Activated CD4-positive, alpha-beta T cell treated with anti-CD3 and anti-CD28 coated beads, Interleukin-2, amount 50 U/mL, for 48 hours (primary cell): ENCODE measurements around the gene EDEM3.

Source experiments
- DNase-seq, 2 experiments: peaks; one replicate each; pipeline ENCODE4 v3.0.0-alpha.2; 2020

The EDEM3 gene

DNA sequence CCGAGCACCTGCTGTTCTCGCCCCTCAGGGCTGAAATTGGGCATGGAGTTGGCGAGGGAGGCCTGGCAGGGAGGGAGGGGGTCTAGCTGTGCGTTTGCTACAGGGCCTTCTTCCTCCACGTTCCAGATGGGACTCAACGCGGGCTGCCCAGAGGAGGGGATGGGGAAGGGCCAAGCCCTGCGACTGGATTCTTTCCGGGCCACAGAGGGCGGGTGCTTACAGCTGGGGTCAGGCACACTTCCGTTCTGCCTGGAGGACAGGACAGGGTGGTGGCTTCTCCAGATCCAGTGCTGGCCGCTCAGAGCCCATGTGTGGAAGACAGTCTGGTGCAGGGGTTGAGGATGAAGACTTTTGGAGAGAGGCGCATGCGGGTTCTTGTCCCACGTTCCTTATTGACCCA lies 90.0 kb downstream of the EDEM3 start:
- DNase-seq: no peak

DNA sequence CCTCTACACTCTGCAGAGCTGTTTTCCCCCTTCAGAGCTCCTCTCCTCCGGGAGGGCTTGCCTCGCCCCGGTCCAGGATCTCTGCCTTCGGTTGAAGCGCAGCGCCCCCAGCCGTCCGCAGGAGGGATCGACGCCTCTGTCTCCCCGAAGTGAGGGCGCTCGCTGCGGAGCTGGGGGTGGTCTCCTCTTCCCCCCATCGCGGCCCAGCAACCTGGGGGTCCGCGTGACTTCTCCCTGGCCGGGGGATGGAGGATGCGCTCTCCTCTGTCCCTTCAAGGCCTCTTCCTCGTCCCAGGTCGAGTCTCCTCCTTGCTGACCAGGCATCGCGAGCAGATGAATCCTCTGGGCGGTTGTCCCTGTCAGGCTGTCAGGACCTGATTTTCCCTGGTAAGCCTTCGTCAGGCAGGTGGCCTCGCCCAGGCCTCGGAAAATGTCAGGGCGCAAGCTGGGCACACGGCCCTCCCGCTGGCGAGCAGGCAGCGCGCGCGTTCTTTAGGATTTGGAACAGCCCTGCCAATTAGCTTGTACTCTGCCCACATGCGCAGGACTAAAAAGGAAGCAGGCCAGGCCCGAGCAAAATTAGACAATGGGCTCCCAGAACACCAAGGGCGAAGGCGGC lies 90.5 kb downstream of the EDEM3 start:
- peak; percentile 44 to 62 for DNase-seq

DNA sequence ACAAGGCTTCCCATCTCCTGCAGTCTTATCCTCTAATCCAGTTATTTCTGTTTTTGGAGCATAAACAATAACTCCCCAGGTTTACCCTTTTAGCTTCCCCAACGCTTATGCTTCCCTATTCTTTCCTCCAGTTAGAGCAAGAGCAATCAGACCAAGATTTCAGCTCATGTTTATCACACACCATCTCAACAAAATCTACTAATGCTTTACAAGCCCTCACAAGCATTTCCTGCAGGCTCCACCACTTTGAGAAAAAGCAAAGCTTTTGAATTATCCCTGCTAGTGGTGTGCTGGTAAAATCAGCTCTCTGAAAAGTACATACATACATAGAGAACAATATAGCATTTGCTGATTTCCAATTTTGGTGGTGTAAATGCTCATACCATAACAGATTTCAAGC lies 92.9 kb downstream of the EDEM3 start:
- no peak for DNase-seq

DNA sequence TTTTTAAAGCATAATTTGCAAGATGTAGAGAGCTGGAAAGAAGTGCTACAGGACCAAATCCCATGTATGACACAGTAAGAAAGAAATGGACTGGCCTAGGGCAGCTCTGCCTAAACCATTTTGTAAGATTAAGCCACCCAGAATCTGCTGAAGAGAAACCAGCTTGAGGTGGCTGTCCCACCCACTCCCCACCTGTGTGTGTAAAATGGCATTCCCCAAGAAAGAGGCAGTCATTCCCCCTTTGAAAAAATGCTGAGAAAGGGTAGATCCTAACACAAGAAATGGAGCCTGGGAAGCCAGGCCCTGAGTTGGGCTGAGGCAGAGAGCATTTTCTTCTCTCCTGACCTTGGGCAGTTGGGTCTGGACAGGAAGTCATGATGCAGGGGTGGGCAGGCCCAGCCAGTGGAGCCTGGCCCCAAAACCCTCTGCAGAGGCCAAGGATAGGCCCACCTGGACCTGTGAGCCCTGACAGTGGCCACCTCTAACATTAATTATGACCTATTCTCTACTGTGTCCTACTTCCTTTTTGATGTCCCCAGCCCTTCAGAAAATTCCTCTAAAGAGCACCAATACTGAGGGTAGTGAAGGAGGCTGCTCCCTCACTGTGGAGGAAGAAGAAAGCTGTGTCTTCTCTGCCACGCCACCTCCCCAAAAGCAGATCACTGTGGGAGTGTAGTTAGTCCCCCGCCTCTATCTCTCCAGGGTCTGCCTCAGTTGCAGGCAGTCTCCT lies 94.0 kb downstream of the EDEM3 start:
- no peak for DNase-seq

DNA sequence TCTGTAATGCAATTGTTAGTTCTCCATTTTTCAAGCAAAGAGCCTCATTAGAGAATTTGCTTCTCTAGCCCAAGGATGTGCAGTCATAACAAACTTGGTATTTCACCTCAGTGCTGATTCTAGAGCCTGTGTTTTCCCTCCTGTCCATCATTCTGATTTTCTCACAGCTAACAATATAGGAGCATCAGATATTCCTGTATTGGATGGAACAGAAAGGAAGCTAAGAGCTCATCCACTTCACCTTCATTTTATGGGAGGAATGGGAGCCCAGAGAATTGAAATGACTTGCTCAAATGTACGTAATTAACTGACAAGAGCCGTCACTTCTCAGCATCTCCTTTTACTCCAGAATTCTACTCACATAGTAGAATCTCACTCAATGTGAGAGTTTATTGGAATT lies 96.6 kb downstream of the EDEM3 start:
- DNase-seq: no peak

DNA sequence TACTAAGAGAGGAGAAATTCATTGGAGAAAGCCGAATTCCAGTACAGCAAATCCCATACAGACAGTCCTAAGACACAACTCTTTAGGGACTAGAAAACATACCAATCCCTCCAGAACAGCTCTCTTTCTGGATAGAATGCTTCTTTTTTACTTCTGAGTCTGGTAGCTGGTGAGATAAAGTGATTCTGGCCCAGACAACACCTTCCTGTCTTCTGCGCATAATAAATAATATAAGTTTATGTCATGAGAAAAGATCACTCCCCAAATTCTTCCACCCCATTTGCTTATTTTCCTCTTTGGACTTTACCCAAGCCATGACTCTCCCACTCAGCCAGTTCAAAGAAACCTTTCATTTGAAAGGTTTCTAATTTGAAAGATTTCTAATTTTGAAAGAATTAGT lies 98.4 kb downstream of the EDEM3 start:
- DNase-seq: no peak

DNA sequence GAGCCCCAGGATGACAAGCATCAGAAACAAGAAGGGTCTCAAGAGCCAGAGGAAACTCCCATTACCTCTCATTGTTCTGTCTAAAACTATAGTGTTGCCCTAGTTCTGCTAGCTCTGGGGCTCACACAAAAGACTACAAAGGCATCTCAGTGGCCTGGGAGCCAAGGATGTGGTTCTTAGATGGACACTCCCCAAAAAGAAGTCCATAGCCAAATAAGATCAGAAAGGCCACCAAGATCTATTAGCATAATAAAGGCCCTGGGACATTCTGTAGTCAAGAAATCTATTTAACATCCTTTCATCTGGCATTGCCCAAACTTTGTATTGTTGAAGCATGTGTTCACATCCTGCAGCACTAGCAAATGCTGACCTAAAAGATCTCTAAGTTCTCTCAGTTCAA lies 99.5 kb downstream of the EDEM3 start:
- DNase-seq: no peak

DNA sequence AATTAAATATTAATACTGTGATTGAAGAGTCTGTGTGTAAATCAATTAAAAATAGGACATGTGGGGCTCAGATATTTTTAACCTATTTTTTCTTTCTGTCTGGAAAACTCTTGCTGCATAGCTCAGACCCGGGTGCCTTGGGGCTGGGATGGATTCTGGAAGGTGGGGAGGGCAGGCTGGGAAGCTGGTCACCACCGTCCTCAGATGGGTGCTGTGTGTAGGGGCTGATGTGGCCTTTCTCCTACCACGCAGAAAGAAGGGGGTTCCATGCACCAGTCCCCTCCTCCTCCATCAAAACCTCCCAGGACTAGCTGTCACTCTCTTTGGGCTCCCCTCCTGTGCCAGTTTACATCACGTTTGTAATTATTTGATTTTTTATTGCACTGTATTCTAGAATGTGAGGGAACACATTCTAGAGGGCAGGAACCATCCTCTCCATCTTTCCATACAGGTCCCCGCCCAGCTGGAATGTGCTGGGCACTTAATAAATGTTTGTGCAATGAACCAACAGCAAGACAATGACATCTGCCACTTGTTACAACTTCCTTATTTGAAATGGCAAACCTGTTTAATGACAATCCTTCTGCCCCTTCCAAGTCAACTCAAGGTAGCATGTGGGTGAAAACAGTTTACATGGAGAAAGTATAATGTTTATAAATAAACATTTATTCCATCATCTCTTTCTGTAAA lies 104.3 kb downstream of the EDEM3 start:
- no peak for DNase-seq

DNA sequence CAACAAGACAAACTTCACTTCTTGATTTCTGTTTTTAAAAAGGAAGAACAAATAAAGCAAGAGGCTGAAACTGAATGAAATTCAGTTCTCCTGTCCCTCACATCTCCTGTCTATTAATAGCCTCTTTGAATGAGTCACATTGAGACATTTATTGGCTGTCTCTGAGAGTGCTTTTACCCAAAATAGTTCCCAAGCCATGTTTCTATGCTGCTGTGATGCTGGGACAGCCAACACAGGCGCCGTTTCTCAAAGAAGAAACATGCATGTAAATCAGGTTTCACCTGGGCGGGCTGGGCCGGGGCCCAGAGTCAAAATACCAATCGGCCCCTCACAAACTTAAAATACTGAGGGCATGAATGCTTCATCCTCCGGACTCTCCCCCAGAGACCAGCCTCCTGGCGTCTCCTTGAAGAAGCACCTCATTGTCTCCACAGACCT lies 105.2 kb downstream of the EDEM3 start:
- no peak for DNase-seq

DNA sequence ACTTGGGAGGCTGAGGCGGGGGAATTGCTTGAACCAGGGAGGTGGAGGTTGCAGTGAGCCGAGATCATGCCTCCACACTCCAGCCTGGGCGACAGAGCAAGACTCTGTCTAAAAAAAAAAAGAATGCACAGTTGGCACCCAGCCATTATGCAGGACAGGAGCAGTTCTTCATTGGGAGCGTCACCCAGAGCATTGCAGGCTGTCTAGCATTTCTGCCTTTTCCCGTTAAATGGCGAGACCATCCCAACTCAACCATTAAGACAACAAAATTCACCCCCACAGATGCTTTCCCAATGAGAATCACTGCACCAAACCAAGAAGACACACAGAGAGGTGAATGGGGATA lies 105.8 kb downstream of the EDEM3 start:
- no peak for DNase-seq

DNA sequence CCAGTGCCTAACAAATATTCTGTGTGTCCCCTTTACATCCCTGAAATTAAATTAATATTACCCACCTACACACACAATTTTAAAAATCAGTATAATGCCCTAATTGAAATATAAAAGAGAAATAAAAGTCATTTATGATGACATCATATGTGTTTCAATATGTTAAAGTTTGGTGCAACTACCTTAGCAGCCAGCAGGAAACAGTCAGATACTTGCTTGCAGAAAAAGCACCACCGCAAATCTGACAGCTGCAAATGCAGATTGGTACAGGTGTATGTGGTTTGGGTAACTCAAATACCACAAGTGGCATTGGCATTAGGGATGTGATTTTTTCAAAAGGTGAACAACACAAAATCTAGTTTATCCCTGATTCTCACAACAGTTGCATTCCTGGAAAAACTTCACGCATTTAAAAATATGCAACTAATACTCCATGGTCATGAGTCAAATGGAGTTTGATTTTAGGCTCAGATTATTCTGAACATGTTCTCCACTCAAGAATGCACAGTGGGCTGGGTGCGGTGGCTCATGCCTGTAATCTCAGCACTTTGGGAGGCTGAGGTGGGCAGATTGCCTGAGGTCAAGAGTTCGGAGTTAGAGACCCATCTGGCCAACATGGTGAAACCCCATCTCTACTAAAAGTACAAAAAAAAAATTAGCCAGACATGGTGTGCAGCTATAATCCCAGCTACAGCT lies 106.3 kb downstream of the EDEM3 start:
- no peak for DNase-seq

DNA sequence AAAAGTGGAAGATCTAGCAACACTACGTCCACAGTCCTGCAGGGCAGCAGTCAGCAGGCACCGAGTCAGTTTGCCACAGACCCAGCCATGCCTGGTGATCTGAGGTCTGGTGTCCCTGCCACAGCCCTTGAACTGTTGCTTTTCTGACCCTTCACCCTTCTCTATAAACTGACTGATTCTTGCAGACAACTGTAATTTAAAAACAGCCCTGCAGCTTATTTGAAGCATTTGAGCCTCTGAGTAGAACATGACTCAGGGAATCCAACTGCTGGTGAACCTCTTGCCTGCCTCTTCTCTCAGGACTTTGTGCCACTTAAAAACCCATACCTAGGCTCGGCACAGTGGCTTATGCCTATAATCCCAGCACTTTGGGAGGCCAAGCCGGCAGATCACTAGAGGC lies 107.2 kb downstream of the EDEM3 start:
- no peak for DNase-seq

DNA sequence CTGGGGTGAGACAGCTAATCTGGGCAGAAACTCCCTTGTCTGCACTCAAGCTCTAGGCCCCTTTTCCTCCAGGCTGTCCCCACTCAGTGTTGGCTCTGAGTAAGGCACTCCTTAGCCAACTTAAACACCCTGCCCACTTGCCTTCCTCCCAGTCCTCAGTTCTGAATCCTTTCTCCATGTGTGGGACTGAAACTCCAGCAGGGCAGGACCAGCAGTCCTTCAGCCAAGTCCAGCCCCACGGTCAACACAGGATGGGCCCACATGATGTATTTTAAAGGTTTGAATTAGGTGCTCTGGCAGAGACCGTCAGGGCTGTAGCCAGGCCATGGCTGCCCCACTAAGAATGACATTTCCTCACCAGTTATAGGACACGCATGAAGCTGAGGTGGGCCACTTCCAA lies 107.8 kb downstream of the EDEM3 start:
- no peak for DNase-seq

DNA sequence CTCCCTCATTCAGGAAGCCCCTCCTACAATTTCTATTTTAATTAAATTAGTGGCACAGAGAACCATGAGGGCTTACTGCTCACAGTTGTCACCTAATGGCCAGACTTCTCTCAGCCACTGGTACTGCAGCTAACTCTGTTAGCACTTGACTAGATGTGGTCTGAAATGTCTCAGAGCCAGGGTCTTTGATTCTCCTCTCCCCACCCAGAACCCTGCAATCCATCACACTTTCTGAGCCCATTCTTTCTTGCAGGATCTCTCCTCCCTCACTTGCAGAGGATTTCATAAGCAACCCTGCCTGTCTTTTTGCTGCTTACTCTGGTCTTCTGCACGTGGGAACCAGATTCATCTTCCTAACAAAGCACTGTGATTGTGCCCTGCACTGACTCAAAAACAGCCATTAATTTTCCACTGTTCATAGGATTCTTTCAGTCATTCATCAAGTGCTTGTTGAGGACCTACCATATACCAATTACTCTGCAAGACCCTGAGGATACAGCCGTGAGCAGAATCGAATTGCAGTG lies 108.4 kb downstream of the EDEM3 start:
- DNase-seq: no peak

DNA sequence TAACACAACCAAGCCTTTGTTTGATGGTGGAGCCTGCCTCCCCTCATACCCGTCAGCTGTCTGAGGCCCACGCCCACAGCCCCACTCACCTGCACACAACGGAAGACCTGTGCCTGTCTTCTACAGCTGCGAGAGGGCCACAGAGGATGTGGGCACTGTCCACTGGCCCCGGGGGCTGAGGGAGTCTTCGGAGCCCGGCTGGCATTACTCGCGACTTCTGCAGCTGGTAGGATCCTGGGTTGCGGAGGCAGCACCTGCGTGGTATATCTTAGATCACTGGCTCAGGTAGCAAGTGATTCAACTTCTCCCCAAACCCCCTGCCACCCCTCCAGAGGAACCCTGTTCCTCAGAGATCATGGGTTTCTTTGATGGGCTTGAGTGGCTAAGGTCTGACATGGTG lies 109.9 kb downstream of the EDEM3 start:
- DNase-seq: no peak

DNA sequence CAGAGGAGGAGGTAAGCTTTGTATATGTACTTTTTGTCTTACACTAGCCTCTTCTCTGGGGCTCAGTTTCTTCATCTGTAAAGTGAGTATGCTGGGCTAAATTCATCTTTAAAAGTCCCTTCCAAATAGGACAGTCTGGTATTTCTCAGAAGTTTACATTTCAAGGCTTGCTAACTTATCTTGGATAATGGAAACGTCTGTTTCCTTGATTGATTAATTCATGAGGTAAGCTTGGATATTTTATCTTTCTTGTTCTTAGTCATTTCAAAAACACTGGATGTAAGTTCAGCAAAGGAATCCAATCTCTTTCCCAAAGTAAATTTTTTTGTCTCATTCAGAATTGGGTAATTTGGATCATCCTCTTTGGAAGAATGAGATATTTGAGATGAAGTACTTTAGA lies 111.0 kb downstream of the EDEM3 start:
- no peak for DNase-seq

DNA sequence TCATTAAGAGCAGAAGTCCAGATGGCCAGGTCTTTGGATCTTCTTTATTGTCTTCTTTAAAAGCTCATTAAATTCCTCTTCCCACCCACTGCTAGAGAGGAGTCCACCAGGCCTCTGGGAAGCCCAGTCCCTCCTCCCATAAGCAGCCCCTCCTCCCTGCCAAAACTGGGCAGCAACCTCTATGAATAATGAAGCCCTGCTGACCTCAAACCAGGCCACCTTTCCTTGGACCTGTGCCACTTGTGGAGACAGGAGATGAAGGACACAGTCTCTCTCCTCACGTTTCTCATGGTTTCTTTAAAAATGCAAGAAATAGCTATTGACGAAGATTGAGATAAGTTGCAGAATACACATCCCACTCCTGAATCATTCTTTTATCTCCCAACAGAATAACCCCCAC lies 112.8 kb downstream of the EDEM3 start:
- no peak for DNase-seq

DNA sequence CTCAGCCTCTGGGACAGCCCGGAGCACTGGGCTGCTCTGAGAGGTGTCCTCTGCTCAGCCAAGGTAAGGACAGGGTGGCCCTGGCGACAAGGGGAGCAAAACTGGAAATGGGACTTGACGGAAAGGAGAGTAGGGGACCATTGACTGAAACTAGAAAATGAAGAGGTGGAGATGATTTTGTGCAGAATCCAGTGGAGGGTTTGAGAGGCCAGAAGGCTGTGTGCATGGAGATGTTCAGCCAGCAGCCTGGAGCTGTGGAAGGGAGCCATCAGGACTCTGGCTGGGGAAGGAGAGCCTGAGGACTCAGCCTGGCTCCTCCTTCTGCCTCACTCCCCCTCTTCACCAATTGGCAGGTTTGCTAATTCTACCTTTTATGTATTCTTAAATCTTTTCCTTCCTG lies 114.2 kb downstream of the EDEM3 start:
- DNase-seq: no peak
